ENCODE measurements around the gene IFITM2.
A peak's percentile ranks its signal among the peaks of the same experiment; 100 is the strongest.
"Not testable (repeated sequence)": the region's sequence is repeated elsewhere in the genome, so short reads cannot be mapped to it uniquely, and the experiment has no call there.

Gene IFITM2

DNA sequence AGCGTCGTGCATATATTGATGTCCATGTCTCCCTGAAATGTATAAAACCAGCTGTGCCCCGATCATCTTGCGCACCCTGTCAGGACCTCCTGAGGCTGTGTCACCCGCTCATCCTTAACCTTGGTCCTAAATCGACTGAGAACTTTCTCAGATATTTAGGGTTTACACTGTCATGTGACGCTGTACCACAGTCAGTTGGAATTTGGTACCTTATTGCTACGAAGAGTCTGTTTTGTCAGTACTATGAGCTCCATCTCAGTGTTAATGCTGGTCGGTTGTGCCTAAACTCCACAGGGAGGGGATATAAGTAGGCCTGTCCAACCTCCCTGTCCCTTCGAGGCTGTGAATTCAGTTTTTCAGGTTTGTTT lies 1.8 kb upstream of the IFITM2 start:
- no peak for DNase-seq (ENCODE audit: low read depth)
- H3K4me3 ChIP-seq (ENCODE audit: low read length), result no peak overlapping the region
- TF ChIP-seq, protein P1, sequence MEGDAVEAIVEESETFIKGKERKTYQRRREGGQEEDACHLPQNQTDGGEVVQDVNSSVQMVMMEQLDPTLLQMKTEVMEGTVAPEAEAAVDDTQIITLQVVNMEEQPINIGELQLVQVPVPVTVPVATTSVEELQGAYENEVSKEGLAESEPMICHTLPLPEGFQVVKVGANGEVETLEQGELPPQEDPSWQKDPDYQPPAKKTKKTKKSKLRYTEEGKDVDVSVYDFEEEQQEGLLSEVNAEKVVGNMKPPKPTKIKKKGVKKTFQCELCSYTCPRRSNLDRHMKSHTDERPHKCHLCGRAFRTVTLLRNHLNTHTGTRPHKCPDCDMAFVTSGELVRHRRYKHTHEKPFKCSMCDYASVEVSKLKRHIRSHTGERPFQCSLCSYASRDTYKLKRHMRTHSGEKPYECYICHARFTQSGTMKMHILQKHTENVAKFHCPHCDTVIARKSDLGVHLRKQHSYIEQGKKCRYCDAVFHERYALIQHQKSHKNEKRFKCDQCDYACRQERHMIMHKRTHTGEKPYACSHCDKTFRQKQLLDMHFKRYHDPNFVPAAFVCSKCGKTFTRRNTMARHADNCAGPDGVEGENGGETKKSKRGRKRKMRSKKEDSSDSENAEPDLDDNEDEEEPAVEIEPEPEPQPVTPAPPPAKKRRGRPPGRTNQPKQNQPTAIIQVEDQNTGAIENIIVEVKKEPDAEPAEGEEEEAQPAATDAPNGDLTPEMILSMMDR (IDR thresholded peaks at IDR 0.05; ENCODE audit: insufficient read depth, low read depth, low read length, missing control alignments), result no peak

DNA sequence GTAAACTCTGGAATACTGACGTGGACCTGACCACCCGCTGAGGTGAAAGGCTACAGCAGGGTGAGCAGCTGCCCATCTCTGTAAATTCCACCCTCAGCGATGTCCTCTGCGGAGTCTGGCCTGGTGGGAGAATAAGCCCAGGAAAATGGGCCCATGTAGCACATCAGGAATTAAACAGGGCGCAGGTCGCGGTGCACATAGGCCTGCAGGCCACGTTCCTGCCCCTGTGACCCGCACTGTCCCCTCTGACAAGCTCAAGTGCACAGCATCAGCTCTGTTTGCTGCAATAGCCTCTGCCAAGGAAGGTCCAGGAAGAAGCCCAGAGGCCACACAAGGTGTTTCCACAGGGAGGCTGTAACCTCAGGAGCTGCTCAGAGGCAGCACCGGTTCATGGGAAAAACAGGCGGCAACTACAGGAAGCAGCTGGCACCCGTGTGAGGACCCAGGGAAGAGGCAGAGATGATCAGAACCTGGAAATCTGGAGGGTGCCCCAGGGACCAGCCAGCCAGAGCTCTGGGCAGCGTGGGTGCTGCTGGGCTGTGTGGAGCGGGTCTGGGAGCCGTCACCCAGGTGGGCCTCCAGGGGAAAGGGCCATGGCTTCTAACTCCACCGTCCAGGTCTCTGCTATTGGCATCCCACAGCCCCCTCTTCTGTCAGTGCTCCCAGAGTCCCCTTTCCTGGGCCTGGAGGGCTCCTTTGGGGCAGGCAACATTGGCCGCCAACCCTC lies 808 bp upstream of the IFITM2 start:
- TF ChIP-seq, protein P1 (IDR thresholded peaks at IDR 0.05; ENCODE audit: insufficient read depth, low read depth, low read length, missing control alignments), result no peak
- no peak for DNase-seq (ENCODE audit: low read depth)
- no peak overlapping the region for H3K4me3 ChIP-seq (ENCODE audit: low read length)

GRCh38 chr11:308740-309665 lies 1.4 kb downstream of the IFITM2 start:
- H3K4me3 ChIP-seq (ENCODE audit: low read length), result not testable (repeated sequence)
- peak; percentile 72 for DNase-seq (ENCODE audit: low read depth)

GRCh38 chr11:309979-310572 lies 2.5 kb downstream of the IFITM2 start:
- H3K4me3 ChIP-seq (ENCODE audit: low read length), result peak overlapping the region; percentile 12
- not testable (repeated sequence) for DNase-seq (ENCODE audit: low read depth)

DNA sequence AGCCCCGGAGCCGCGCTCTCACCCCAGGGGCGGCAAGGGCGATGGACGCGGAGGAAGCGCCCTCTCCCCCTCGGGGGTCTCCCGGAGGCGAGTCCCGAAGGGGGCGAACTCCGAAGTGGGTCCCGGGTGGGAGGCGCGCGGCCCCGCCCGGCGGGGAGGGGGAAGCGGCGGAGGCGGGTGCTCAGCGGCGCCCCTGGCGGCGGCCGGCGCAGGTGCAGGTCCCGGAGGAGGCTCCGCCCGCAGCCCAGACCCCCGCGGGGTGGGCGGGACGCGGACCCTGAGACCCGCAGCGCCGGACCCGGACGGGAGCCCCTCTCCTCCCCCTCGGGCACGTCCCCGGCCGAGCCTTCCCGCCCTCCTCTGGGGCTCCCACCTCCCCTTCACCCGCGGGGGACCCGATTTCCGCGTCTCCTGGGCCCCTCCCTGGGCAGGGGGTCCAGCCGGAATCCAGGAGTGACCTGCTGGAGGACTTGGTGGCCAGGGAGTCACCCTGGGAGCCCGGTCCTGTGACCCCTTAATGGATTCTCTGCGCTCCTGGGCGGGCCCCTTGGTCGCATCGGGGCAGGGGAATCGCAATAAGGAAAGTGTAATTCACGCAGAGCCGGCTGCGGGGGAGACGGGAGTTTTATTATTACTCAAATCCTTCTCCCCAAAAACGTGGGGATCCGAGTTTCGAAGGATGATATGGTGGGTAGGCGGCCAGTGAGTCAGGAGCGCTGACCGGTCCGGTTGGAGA lies 3.6 kb downstream of the IFITM2 start:
- H3K4me3 ChIP-seq (ENCODE audit: low read length); DNase-seq (ENCODE audit: low read depth): not testable (repeated sequence)

DNA sequence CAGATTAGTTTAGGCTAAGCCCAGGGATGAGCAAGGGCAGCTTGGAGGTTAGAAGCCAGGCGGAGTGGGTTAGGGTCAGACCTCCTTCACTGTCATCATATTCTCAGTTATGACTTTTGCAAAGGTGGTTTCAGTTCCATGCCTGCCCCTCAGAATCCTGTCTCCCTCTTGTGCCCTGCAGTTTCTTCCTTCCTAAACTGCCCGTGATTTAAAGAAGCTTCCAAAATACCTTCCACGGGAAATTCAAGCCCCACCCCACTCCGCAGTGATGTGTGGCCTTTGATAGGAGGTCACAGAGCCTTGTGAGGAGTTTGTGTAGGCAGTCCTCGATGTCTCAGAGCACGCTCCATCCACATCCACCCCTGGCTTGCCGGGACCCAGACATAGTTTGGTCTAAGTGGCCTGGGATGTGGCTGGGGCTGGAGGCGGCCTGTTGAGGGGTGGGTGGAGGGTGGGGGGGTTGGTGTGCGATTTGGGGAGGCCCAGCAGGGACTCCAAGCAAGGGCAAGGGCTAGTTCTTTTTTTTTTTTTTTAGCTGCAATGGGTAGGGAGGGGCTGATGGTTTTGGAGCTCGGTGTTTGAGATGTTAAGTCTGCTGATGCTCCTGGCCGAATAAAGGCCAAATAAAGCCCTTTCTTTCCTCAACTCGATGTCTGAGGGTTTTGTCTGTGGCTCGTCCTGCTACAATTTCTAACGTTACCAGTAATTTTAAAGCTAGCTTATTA lies 4.6 kb downstream of the IFITM2 start:
- no peak for DNase-seq (ENCODE audit: low read depth)
- TF ChIP-seq, protein P1 (IDR thresholded peaks at IDR 0.05; ENCODE audit: insufficient read depth, low read depth, low read length, missing control alignments), result no peak
- no peak overlapping the region for H3K4me3 ChIP-seq (ENCODE audit: low read length)

GRCh38 chr11:313304-313786 lies 5.7 kb downstream of the IFITM2 start:
- no peak for DNase-seq (ENCODE audit: low read depth)
- no peak overlapping the region for H3K4me3 ChIP-seq (ENCODE audit: low read length)
- TF ChIP-seq, protein P1 (IDR thresholded peaks at IDR 0.05; ENCODE audit: insufficient read depth, low read depth, low read length, missing control alignments), result no peak
